ENCODE results near the gene HOMER2.

The HOMER2 gene

GRCh38 chr15:82849556-82850512 lies 102.7 kb downstream of the HOMER2 start (continued):
- TF ChIP-seq ZSCAN18 (tag by site-specific recombination; IDR thresholded peaks at IDR 0.05) (no peak), ZNF133 (tag by site-specific recombination; IDR thresholded peaks at IDR 0.05) (no peak), ZNF529 (tag by site-specific recombination; IDR thresholded peaks at IDR 0.05; ENCODE audit: insufficient replicate concordance) (no peak), ZNF335 (tag by site-specific recombination; conservative IDR thresholded peaks at IDR 0.05) (peak; percentile 92), ZNF24 (tag by site-specific recombination; IDR thresholded peaks at IDR 0.05) (no peak), ZNF561 (tag by site-specific recombination; IDR thresholded peaks at IDR 0.05; ENCODE audit: borderline replicate concordance) (no peak), KLF9 (tag by site-specific recombination; IDR thresholded peaks at IDR 0.05; ENCODE audit: low read depth) (no peak), ZBTB48 (tag by site-specific recombination; IDR thresholded peaks at IDR 0.05) (no peak), ZNF585B (tag by site-specific recombination; IDR thresholded peaks at IDR 0.05) (no peak), ZSCAN30 (tag by site-specific recombination; IDR thresholded peaks at IDR 0.05) (0 out of 2 replicates have a peak, but pooled peaks have one; percentile 33), GLIS1 (tag by site-specific recombination; IDR thresholded peaks at IDR 0.05) (peak; percentile 82), BCL11B (tag by site-specific recombination; IDR thresholded peaks at IDR 0.05; ENCODE audit: low read depth) (no peak), ZNF18 (tag by site-specific recombination; IDR thresholded peaks at IDR 0.05) (no peak), ZNF138 (tag by site-specific recombination; IDR thresholded peaks at IDR 0.05; ENCODE audit: borderline replicate concordance) (no peak), ZNF692 (tag by site-specific recombination; IDR thresholded peaks at IDR 0.05) (peak; percentile 68), ZNF248 (tag by site-specific recombination; IDR thresholded peaks at IDR 0.05) (no peak), ZNF701 (tag by site-specific recombination; IDR thresholded peaks at IDR 0.05) (no peak), ZFHX2 (tag by site-specific recombination; conservative IDR thresholded peaks at IDR 0.05) (no peak), ZBTB8A (tag by site-specific recombination; IDR thresholded peaks at IDR 0.05) (peak; percentile 67), ZNF660 (tag by site-specific recombination; IDR thresholded peaks at IDR 0.05) (peak; percentile 81), MYNN (tag by site-specific recombination; IDR thresholded peaks at IDR 0.05; ENCODE audit: borderline replicate concordance) (no peak), ZNF114 (tag by site-specific recombination; IDR thresholded peaks at IDR 0.05) (no peak), ZNF555 (tag by site-specific recombination; conservative IDR thresholded peaks at IDR 0.05) (no peak), ZNF610 (tag by site-specific recombination; IDR thresholded peaks at IDR 0.05; ENCODE audit: borderline replicate concordance) (no peak), BCL6B (tag by site-specific recombination; IDR thresholded peaks at IDR 0.05) (0 out of 2 replicates have a peak, but pooled peaks have one; percentile 48), ZNF501 (tag by site-specific recombination; IDR thresholded peaks at IDR 0.05) (0 out of 2 replicates have a peak, but pooled peaks have one; percentile 54), ZNF791 (tag by site-specific recombination; IDR thresholded peaks at IDR 0.05) (no peak), PRDM1 (tag by site-specific recombination; IDR thresholded peaks at IDR 0.05) (peak; percentile 45; the same call in 1 of the 2 replicates), ZNF302 (tag by site-specific recombination; IDR thresholded peaks at IDR 0.05; ENCODE audit: low read depth) (no peak), ZBTB17 (tag by site-specific recombination; IDR thresholded peaks at IDR 0.05) (peak; percentile 83), MEIS1 (CRISPR knock-in tag; IDR thresholded peaks at IDR 0.05; ENCODE audit: borderline replicate concordance) (no peak), MZF1 (tag by site-specific recombination; IDR thresholded peaks at IDR 0.05; ENCODE audit: borderline replicate concordance) (no peak), KLF7 (tag by site-specific recombination; IDR thresholded peaks at IDR 0.05; ENCODE audit: borderline replicate concordance) (no peak), ZNF629 (tag by site-specific recombination; IDR thresholded peaks at IDR 0.05) (no peak)

Measured in HEK293 (cell line).